HG03565 (cell line): ENCODE data around the gene LY6G5B.

ENCODE experiments used
- ATAC-seq: cut with Tn5 transposase; IDR thresholded peaks from one replicate; pipeline ENCODE4 v1.9.1; 2021; ENCODE audit warnings: mild to moderate bottlenecking, moderate library complexity; ENCODE audit not compliant: unreplicated experiment

Gene LY6G5B

DNA sequence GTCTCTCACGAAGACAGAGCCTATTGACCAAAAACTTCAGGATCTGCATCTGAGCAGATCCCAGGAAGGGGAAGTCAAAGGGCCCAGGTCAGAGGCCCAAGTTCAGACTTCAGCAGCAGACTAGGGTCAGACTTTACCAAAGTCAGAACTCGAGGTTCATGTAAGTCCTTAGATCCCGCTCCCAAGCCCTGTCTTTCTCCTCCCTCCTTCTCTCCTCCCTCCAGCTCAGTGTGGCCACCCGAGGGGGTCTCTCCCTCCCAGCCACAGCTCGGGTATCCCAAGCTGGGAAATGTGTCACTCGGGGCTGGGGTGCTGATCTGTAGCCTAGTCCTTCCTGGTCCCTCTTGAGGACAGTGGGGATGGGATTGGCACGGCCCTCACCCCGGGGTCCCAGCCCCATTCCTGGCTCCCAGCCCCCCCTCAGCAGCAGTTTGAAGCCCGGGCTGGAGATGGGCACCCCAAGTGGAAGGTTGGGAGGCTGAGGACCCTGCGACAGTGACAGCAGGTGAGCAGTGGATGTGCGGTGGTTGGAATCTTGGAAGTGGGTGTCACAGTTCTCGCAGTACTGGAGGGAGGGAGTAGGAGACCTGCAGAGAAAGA lies 7.6 kb upstream of the LY6G5B start:
- ATAC-seq = no peak

DNA sequence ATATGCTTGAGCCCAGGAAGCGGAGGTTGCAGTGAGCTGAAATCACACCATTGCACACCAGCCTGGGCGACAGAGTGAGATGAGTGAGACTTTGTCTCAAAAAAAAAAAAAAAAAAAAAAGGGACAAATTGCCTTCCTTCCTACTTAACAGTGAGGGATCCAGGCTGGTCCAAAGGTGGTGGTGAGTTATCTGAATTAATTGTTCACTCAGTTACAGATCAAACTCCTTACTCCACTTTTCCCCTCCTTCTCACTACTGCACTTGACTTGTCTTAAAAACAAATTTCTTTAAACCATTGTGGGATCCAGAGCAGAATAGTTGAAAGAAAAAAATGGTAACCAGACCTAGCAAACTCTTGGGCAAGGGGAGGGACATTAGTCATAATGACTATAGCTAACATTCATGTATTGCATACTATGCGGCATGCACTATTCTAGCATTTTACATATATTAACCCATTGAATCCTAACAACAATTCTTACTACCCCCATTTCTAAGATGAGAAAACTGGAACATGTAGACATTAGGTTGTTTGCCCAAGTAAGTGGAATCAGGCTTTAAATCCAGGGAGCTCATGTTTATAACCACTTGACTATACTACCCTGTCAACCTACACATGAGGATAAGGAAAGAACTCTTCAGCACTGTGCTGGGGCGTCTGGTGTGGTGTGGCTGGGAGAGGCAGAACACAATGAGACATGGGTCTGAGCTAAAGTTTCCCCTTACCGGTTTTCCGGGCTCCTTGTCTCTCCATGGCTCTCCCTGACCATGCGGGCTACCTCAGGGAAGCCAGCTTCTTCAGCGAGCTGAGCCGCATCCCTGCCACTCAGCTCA lies 6.4 kb upstream of the LY6G5B start:
- no peak for ATAC-seq

DNA sequence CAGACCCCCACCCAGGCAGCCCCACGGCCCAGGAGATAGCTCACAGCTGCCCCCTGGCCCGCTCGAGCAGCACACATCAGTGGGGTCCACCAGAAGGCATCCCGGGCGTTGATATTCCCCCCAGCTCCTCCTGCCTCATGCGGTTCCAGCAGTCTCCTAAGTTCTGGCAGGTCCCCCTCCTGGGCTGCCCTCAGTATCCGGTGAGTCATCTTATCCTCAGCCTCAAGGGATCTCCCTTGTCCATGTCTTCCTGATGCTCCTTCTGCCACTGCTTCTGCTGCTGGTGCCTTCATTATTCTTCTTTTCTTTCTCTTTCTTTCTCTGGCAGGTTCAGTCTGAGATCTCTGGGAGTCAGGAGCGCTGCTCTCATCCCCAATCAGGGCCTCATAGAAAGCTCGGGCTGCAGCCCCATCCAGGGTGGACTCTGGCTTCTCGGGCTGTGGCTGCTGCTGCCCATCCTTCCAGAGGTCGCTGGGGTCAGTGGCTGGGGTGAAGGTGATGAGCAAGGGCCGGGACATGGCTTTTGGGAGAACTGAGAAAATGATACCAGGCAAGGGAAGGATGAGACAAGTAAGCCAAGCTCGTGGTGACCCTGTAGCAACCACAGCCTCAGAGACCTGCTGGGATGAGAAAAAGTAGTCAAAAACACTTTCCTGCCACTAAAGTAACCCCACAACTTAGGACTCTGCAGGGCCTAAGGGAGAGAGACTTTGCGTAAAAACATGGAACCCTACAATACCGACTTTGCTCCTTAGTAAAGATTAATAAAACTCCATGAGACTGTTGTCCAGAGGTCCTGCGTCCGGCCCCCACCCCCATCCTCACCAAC lies 5.6 kb upstream of the LY6G5B start:
- no peak for ATAC-seq

DNA sequence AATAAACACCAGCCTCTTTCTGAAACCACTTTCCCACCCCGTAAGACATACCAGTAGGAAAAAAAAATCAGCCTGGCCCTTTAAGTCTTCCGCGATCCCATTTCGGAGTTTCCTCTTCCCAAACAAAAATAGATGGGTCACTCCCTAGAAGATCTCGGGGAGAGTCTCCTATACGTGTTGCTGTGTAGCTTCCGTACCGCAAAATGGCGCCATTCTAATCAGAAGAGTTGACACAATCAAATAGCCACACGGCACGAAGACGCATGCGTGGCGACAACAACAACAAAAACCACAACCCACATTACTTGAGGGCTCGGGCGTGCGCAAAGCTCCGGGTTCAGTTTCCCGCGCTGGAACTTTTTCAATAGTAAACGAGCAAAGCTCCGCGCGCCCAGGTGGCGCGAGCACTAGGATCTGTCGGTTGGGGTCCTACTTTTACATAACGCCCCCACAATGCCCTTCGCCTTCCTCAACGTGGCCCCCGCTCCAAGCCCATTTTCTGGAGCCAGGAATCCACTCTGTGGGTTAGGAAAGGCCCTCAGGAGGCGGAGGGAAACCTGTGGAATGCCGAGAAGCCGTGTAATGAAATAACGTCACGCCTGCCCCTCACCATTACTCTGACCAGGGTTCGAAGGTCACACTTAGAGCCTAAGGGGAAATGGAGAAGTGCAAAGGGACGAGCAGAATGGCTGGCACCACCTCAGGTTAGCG lies 4.8 kb upstream of the LY6G5B start, which contains the start of gene GPANK1:
Gene GPANK1, minus strand, starts transcription at position 208 of the 711 bp plus-strand sequence. CDS start 519 bp downstream, outside the sequence.
- no peak for ATAC-seq

DNA sequence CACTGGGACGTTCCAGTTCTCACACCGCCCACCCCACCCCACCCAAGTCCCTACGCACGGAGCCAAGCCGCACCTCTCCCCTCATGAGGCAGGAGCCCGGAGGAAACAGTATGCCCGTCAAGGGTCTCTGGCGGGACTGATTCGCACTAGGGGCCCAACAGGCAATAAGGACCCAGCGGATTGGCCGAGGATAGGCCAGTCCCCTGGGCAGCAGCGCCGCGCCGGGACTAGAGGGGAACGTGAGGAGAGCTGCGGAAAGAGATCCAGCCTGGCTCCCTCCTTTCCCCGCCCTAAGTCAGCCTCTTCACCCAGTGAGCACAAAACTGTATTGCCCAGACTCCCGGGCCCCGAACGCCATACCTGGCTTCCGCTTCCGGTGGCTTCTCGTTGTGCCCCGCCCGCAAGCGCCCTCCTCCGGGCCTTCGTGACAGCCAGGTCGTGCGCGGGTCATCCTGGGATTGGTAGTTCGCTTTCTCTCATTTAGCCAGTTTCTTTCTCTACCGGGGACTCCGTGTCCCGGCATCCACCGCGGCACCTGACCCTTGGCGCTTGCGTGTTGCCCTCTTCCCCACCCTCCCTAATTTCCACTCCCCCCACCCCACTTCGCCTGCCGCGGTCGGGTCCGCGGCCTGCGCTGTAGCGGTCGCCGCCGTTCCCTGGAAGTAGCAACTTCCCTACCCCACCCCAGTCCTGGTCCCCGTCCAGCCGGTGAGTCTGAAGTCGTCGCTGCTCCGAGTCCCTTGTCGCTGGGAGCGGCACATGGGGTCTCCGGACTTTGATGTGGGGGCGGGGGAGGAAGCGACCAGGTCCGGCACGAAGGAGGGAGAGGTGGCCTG lies 4.1 kb upstream of the LY6G5B start, which contains the start of gene CSNK2B:
Gene CSNK2B, plus strand, starts transcription at position 580 of the 836 bp plus-strand sequence. CDS start 752 bp downstream, outside the sequence.
- peak; percentile 78 for ATAC-seq

DNA sequence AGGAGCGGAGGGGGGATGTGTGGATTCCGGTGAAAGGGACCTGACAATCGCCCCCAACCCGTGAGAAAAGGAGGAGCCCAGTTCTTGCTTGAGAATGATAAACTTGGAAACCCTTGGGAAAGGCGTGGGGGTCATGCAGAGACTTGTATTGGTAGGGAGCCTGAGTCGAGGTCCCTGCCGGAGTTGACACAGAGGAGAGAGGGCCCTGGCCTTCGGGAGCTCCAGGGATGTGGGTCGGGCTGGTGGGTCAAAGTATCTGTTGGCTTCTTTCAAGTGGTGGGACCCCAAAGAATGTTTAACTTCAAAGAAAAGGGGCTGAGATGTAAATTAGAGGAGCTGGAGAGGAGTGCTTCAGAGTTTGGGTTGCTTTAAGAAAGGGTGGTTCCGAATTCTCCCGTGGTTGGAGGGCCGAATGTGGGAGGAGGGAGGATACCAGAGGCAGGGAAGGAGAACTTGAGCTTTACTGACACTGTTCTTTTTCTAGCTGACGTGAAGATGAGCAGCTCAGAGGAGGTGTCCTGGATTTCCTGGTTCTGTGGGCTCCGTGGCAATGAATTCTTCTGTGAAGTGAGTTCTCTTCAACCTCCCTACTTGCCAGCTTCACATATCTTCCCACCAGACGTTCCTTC lies 3.3 kb upstream of the LY6G5B start:
- no peak for ATAC-seq

DNA sequence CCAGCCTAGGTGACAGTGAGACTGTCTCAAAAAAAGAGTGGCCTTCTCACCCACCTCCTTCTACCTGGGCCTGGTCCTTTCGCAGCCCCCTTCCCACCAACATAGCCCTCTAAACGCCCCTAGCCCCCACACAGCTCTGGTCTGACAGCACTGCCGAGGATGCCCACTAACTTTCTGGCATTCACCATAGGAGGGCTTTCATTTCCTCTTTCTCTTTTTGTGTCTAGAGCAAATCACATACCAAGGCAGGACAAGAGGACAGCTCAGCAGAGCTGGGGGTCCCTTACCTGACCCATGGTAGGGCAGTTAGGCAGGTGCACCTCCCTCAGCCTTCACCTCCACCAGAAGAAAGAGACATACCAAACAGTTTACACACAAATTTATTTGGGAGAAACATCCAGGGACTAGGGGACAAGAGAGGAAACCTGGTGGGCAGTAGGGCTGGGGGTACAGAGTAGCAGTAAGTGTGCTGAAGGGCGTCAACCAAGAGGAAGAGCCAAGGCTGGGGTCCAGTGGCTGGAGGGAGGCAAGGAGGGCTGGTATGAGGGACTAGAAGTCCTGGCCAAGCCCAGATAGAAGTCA lies 6.6 kb downstream of the LY6G5B start:
- ATAC-seq = no peak

DNA sequence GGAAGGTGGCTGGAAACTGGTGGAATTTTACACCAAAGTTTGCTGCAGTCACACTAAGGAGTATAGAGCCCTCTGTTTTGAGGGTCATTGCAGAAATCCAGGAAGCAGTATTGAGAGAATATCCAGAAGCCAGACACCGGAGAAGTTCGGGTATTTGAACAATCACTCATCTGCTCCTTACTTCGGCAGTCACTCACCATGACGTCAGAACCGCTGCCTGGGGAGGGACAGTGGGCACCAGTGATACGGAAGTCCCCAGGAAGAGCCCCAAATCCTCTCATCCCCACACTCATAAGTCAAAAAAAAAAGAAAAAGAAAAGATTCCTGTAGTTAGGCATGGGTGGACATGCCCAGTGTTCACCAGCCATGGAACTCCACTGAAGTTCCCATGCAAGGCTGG lies 7.1 kb downstream of the LY6G5B start:
- no peak for ATAC-seq

DNA sequence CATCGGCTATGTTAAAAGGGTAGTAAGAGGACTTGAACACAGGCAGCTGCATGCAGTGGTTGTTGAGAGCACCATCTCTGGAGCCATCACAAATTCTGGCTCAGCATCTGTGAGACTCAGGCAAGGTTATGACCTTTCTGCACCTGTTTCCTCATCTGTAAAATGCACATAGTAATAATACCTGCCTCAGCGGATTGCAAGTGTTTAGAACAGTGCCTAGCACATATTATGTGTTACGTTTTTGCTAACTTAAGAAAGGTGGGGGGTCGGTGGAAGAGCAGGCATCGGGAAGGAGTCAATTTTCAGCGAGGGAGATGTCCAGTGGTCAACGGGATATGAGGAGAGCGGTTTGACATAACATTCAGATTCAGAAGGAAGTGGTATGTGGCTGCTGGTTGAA lies 8.2 kb downstream of the LY6G5B start:
- no peak for ATAC-seq

DNA sequence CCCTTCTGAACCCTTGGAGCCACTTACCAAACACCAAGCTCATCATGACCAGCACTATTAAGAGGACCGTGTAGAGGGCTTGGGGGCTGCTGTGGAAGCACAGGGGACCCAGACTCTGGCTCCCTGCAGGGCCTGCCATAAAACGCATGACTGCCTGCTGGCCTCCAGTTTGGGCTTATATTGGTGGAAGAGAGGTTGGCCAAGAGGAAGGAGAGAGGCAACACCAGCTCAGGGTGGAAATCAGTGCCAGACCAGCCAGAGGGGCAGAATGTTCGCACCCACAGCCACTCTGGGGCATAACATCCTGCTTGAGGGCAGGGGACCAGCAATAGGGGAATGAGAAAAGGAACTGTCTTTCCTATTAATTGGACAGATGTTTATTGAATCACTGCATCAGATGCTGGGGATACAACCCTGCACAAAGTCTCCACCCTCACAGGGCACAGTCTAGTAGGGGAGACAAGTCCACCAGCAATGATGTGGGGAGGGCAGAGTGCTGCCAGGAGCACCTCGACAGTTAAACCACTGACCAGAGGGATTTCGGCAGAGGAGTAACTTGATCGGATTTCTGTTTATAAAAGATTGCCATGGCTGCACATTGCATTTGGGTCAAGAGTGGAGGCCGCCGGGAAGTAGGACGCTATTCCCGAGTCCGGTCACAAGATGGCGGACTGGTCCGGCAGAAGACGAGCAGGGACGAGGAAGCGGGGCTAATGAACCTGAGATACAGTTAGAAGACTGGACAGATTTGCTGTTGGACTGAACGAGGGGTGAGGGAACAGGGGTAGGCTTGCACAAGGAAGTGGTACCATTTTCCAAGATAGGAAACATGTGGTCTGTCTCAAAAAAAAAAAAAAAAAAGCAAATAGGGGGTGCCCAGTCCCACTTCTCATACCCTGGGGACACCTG lies 10.7 kb downstream of the LY6G5B start, which contains the start of gene LY6G5C:
Gene LY6G5C, minus strand, starts transcription at position 842 of the 909 bp plus-strand sequence. Its CDS starts 694 bp downstream, at position 148.
- ATAC-seq = no peak

DNA sequence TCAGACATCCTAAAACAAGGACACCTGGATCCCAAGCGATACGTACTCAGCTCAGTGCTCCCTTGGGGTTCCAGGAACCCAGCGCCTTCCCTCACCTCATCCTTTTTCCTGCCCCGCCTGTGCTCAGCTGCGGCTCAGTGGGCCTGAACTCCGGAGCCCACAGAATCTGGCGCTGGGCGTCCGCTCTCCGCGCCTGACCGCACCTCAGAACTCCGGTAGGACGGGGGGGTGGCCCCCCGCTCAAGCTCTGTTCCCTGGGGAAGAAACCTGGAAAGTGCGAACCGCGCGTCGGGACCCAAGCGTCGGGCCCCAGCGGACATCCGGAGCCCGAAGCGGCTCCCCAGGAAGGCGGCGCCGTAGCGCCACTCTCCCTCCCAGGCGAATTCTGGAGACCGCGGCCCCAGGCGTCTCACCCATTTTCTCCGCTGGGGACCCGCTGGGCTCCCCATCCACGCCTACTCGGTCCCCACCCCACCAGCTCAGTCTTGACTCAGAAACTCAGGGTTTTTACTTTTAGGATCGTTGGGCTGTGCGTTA lies 11.4 kb downstream of the LY6G5B start:
- no peak for ATAC-seq

DNA sequence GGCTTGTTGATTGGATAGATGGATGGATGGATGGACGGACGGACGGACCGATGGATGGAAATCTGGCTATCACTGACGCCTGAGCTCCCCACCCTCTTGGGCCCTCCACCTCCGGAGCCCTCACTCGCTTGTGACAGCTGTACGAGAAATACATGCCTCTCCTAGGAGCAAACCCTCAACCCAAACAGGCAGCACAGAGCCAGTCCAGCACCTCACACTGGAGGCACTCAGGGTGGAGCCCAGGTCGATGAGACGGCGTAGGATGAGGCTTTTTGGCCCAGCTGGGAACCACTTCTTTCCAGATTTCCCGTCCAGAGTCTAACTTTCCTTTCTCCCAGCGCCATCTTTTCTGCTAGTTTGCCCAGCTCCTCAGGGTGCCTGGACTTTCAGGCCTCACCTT lies 13.8 kb downstream of the LY6G5B start:
- no peak for ATAC-seq

DNA sequence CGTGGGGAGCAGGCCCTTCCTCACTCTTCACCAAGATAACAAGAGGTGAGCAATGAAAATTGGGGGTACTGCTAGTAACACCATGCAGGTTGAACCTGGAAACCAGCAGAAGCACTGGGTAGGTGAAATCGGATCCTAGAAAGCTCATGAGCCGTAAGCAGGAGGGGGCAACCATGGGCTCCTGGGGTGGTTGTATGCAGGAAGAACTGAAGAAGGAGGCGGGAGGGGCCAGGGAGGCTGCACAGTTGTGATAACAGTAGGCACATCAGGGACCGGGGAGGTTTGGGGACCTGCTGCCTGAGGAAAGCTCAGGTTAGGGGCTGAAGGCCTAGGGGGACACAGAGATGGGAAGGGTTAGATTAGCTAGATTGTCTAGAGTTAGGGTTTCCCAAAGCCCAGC lies 16.7 kb downstream of the LY6G5B start:
- no peak for ATAC-seq

DNA sequence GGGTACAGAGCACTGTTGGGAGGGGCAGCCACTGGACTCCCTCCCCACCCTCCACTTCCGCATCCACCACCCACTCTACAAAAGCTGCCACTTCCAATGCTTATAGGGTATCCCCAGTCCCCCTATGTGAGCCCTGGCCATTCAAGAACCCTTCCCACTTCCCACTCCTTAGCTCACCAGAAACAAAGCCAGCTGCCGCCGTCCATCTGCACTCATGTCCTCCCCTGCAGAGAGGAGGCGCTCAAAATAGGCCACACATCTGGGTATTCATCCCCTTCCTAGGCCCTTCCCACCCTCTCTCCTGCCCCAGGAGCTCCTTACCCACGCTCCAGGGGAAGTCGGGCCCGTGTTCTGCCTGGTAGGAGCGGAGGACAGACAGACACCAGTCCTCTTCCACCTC lies 17.5 kb downstream of the LY6G5B start:
- no peak for ATAC-seq

DNA sequence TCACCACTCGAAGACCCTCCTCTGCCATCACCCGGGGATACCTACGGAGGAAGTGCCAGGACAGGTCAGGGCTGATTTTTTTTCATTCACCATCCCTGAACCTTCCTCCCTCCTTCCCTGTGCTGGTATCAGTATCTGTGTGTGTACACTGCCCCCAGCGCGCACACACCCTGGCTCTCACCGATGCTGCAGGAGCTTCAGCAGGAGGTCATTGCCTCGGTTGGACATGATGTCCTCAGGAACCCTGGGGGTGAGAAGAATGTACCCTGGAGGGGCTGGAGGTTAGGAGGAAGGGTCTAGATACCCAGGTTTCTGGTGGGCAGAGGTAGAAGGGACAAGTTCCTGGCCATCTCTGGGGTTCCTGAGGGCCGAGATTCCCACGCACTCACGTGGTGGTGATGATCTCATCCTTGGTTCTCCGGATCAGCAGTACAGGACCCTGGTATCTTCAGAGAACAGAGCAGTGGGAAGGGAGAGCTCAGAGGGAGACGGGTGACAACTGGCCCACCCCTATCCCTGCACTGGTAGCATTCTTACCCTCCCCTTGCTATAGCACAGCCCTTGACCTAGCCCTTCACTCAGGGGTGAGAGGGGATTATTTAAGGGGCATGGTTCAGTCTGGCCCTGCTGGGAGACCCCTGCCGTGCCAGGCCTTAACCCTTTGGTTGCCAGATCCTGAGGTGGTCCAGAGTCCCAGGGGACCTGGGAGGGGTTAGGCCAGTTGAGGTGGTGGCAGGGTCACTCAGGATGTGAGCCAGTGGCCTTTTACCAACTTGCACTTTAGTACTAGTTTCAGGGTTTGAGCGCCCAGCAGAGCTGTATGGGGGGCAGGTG lies 18.3 kb downstream of the LY6G5B start:
- ATAC-seq = no peak

DNA sequence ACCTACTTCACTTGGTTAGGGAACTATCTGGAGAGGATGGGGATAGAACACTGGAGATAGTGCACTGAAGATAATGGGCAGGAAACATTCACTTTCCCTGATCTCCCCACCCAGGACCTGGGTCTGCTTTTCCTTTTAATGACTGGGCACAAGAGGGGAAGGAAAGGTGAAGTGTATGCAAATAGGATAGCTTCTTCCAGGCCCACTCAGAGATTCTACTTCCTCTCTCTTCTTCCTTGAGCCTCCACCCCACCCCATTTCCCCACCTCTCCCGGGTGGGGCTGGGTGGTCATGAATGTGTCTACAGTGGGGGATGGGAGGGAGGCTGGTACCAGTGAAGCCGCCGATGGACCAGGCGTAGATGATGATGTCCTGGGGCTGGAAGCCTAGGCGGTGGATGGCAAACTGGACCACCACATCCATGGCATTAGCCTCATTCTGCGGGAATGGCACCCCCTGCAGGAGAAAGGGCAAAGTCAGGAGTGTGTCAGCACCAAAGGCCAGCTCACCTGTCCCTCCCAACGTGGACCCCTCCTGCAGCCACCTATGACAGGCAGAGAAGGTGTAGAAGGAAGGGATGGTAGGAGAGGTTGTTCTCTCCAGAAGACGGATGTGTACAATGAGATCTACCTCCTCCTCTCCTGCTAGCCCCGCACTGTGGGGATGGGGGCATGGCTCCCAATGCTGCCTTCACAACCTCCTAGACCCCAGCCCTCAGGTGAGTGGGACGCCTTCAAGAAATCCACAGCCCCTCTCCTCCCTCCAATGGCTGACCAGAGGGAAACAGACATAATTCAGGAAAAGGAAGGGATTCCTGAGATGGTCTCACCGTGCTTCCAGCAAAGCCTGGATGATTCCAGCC lies 19.7 kb downstream of the LY6G5B start:
- no peak for ATAC-seq
